ENCODE data around the gene TFR2. TPM values are rescaled to one million over a fixed set of nuclear protein-coding genes. Genes with fewer than 3 reads are reported as not detected.

Gene TFR2
- total and polyA plus RNA-seq, 2 of the 4 experiments (the other 2 are of a cell fraction), result 0.18 to 0.50 TPM

DNA sequence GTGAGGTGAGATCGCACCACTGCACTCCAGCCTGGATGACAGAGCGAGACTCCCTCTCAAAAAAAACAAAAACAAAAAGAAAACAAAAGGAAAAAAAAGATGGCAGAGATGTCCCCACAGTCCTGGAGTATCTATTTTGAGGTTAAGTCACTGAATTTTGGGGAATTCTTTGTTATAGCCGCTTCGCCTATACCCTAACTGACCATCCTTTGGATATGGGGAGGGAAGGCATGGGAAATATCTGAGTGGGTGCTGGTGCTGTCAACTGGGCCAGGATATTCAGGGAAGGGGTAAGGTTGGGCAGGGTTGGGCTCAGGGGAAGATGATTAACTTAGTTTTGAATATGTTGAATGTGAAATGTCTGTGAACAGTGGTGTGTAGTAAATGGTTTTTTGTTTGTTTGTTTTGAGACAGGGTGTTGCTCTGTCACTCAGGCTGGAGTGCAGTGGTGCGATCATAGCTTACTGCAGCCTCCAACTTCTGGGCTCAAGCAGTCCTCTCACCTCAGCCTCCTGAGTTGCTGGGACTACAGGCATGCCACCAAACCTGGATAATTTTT, 23.9 kb upstream of the TFR2 start:
- Histone ChIP-seq H3K27ac (ENCODE audit: insufficient read depth, low read length) (no peak overlapping the region), H3K4ac (ENCODE audit: low read depth, low read length) (no peak overlapping the region), H3K9ac (ENCODE audit: low read depth, low read length) (no peak overlapping the region), H3K9me3 (ENCODE audit: control insufficient read depth, insufficient read depth, low read length) (no peaks in the 10 kb centered on the region), H2AFZ (replicated peaks; ENCODE audit: low read length, poor library complexity) (no peak overlapping the region), H3K4me1 (ENCODE audit: control insufficient read depth, insufficient read depth, low read length) (no peaks in the 10 kb centered on the region), H3K9me1 (ENCODE audit: insufficient read depth, low read length) (0 out of 2 replicates have a peak, but pooled peaks cover 2% of the 10 kb centered on the region), H2AK5ac (ENCODE audit: low read depth, low read length) (no peak overlapping the region), H2AK9ac (replicated peaks; ENCODE audit: low read depth, low read length, poor library complexity) (no peak overlapping the region), H4K8ac (ENCODE audit: low read depth in 2 of 2, low read length in 2 of 2) (no peak overlapping the region), H3K36me3 (ENCODE audit: control insufficient read depth, insufficient read depth, low read length) (no peaks in the 10 kb centered on the region), H3K56ac (ENCODE audit: extremely low read depth, insufficient read depth, low read length) (no peak overlapping the region), H3K23ac (ENCODE audit: low read depth, low read length) (no peak overlapping the region), H3K4me3 (ENCODE audit: insufficient read depth, low read depth, low read length) (no peak overlapping the region), H4K91ac (ENCODE audit: insufficient read depth, low read depth, low read length) (no peak overlapping the region), H3K14ac (replicated peaks; ENCODE audit: low read depth, low read length) (no peak overlapping the region), H2BK15ac (ENCODE audit: low read depth, low read length) (no peak overlapping the region), H3K27me3 (ENCODE audit: control insufficient read depth, insufficient read depth, low read length) (peaks cover 2% of the 10 kb centered on the region; the same call in 1 of the 2 replicates), H3K4me2 (ENCODE audit: low read depth, low read length) (no peak overlapping the region), H3K79me1 (ENCODE audit: low read depth in 1 of 2, low read length in 2 of 2) (no peaks in the 10 kb centered on the region), H2BK120ac (ENCODE audit: low read depth, low read length) (no peak overlapping the region), H2BK5ac (ENCODE audit: low read depth, low read length, poor library complexity, severe bottlenecking) (no peak overlapping the region), H2BK20ac (ENCODE audit: low read depth, low read length) (no peak overlapping the region), H4K20me1 (ENCODE audit: insufficient read depth, low read length) (no peaks in the 10 kb centered on the region), H4K5ac (ENCODE audit: low read depth, low read length) (no peak overlapping the region), H3K18ac (ENCODE audit: low read depth, low read length) (no peak overlapping the region)
- WGBS, 2 experiments (ENCODE audit: extremely low coverage in 2 of 2, insufficient read length in 1 of 2), result 100% methylated on average over 1 of the region's 5 CpGs; no CpG with 5 or more reads in 1 of the 2 experiments
- no peak for TF ChIP-seq CEBPB (IDR thresholded peaks at IDR 0.05; ENCODE audit: low read depth, low read length)
- TF ChIP-seq POLR2A (IDR thresholded peaks at IDR 0.05; ENCODE audit: low read depth, low read length), result no peak
- TF ChIP-seq RCOR1 (IDR thresholded peaks at IDR 0.05; ENCODE audit: insufficient replicate concordance, low read length), result no peak
- TF ChIP-seq RFX5 (IDR thresholded peaks at IDR 0.05; ENCODE audit: low read depth, low read length), result no peak
- no peak for TF ChIP-seq MXI1 (IDR thresholded peaks at IDR 0.05; ENCODE audit: borderline replicate concordance, low read depth, low read length)
- TF ChIP-seq MAZ (IDR thresholded peaks at IDR 0.05; ENCODE audit: borderline replicate concordance, low read depth, low read length), result no peak
- no peak for TF ChIP-seq FOS (IDR thresholded peaks at IDR 0.05; ENCODE audit: low read depth, low read length)
- TF ChIP-seq, protein P1, sequence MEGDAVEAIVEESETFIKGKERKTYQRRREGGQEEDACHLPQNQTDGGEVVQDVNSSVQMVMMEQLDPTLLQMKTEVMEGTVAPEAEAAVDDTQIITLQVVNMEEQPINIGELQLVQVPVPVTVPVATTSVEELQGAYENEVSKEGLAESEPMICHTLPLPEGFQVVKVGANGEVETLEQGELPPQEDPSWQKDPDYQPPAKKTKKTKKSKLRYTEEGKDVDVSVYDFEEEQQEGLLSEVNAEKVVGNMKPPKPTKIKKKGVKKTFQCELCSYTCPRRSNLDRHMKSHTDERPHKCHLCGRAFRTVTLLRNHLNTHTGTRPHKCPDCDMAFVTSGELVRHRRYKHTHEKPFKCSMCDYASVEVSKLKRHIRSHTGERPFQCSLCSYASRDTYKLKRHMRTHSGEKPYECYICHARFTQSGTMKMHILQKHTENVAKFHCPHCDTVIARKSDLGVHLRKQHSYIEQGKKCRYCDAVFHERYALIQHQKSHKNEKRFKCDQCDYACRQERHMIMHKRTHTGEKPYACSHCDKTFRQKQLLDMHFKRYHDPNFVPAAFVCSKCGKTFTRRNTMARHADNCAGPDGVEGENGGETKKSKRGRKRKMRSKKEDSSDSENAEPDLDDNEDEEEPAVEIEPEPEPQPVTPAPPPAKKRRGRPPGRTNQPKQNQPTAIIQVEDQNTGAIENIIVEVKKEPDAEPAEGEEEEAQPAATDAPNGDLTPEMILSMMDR (conservative IDR thresholded peaks at IDR 0.05; ENCODE audit: low read depth, low read length), result no peak
- dilution Hi-C loops (cut with HindIII; ENCODE audit: low sequenced_read_pairs, unreplicated experiment) (no loop called here), intact Hi-C loops (cut with micrococcal nuclease) (no loop called here), in situ Hi-C loops (cut with MboI; ENCODE audit: low sequenced_read_pairs) (loop anchor here (5.0 kb wide), 1 partner anchor 98 kb away; no protein-coding TSS in a partner anchor)
- ChIA-PET CTCF (no interaction called here), POLR2A (ENCODE audit: unreplicated experiment) (no interaction called here)
- DNase-seq (no peak), ATAC-seq (ENCODE audit: low read depth) (no peak)
- no TSS peak for BruUV-seq (replicated peaks)

Data from IMR-90 (cell line).